HG02798 (cell line): ENCODE data around the gene OR2J3.
A peak's percentile ranks its signal among the peaks of the same experiment; 100 is the strongest.
"Not testable (repeated sequence)": the region's sequence is repeated elsewhere in the genome, so short reads cannot be mapped to it uniquely, and the experiment has no call there.

ENCODE experiments used
- ATAC-seq: cut with Tn5 transposase; IDR thresholded peaks from one replicate; pipeline ENCODE4 v1.9.1; 2021; ENCODE audit warnings: mild to moderate bottlenecking; ENCODE audit not compliant: unreplicated experiment, poor library complexity

OR2J3 gene

DNA sequence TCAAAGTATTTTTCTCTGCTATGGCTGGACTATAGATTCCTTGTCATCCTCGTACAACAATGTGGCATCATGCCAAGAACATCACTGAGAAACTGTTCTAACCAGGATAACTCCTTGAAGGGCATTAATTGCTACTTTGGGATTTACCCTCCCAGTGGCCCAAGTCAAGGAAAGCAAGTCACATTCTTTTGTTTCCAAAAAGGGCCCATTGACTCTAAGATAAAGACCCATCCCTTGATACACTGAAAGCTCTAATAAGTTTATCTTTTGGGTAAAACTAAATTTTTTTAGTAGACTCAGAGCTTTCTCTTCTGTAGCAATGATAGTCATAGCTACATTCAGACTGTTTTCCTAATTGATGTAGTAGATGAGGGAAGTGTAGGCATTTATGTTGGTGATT is at the start of gene OR2J3:
OR2J3 (plus strand) TSS at position 301 of the 400 bp plus-strand sequence. CDS start 3,833 bp downstream, outside the sequence.
- no peak for ATAC-seq

DNA sequence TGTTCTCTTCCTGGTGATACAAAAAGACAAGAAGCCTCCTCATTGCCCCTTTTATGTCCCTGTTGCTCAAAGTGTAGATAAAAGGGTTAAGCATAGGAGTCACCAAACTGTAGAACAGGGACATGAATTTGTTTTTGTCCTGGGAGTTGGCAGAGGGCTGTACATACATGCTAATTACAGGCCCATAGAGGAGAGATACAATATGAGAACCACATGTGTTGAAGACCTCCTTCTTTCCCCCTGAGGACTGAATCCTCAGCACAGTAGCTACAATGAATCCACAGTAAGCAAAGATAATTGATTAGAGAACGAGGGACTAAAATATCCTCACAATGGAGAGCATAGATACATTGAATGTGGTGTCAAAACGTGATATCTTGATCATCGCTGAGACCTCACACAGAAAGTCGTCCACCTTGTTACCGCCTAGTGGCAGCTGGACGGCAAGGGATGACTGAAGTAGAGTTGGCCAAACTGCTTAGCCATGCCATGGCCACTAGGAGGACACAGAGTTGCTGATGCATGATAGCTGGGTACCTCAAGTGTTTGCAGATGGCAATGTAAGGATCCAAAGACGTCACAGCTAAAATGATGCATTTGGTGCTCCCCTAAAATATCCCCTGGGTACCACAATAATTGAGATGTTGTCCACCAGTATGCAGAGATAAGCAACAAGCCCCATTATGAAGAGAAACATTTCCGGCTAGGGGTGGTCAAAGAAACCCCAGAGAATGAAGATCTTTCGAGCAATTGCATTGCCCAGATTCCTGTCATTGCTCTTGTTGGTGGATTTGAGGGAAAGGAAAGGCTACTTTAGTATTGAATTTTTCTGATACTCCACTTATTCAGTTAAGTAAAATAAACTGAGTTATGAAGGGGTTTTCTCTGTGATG is 35.8 kb upstream of the OR2J3 start:
- peak; percentile 41 for ATAC-seq

DNA sequence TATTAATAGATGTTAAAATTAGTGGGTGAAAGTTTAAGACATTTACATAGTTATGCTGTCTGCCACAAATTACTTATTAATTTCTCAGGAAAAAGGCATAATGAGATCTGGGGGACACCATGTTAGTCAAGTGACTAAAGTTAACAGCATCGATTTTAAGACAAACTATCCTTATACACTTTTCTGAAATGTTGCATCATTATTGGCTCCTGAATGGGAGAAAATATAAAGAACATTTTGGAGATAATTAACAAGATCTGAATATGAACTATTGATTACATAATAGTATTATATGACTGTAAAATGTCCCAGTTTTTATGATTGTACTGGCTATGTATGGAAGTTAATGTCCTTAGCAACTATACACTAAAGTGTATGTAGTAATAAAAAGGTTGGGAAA is 28.7 kb upstream of the OR2J3 start:
- ATAC-seq = no peak

DNA sequence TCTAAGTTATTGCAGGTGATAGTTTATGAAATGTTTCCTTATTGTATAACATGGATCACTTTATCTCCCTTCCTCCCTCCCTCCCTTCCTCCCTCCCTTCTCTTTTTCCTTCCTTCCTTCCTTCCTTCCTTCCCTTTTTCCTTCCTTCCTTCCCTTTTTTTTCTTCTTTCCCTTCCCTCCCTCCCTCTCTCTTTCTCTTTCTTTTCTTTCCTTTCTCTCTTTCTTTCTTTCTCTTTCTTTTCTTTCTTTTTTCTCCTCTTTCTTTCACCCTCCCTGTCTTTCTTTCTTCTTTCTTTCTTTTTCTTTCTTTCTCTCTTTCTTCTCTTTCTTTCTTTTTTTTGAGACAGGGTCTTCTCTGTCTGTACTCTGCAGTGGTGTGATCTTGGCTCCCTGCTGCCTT is 26.5 kb upstream of the OR2J3 start:
- ATAC-seq = no peak

DNA sequence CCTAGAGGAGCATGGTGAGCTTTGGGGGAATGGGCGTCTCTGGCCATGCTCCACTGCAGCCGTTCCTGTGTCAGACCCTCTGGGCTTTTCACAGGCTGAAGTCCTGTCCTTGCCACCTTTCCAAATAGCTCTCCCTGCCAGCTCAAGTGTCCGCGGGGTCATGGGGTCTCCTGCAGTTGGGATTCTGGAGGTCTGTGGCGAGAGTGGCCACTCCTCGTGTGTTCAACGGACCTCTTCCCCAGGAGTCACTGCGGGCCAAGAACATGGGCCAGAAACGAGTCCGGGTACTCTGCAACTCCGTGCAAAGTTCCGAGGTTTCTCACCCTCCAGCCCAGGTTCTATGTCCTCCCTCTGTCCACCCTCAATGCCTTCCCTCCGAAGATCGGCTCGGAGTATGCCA is 25.4 kb upstream of the OR2J3 start:
- no peak for ATAC-seq

DNA sequence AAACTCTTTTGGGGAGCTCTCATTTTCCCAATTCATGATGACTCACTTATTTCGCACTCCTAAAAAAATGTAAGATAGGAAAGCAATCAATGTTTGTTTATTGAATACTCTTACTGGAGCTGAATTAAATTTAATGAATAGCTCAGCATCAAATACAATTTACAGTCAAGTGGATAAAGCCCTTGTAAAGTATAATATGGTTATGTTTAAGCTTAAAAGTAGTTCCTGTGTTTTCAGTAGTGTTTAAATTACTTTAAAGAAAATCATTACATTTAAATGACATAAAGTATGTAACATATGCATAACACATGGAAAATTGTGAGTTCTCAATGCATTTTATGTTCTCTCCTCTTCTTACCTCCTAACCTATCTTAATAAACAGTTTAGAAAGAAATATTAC is 20.6 kb upstream of the OR2J3 start, which contains the start of gene OR2B3:
OR2B3 (minus strand) TSS at position 101 of the 400 bp plus-strand sequence; CDS start at position 36, 65 bp downstream.
- no peak for ATAC-seq

DNA sequence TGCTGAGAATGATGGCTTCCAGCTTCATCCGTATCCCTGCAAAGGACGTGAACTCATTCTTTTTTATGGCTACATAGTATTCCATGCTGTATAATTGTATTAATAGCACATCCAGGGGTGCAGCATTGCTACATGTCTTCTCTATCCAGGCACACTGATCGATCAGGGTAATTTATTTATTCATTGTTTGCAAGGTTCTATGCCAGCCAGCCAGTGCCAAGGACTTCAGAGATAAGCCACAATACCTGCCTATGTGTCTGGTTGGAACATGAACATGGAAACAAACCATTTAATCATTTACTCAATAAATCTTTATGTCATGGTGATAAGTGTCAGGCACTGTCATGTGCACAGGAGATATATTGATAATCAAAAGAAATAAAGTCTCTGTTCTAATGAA is 14.9 kb upstream of the OR2J3 start:
- no peak for ATAC-seq

DNA sequence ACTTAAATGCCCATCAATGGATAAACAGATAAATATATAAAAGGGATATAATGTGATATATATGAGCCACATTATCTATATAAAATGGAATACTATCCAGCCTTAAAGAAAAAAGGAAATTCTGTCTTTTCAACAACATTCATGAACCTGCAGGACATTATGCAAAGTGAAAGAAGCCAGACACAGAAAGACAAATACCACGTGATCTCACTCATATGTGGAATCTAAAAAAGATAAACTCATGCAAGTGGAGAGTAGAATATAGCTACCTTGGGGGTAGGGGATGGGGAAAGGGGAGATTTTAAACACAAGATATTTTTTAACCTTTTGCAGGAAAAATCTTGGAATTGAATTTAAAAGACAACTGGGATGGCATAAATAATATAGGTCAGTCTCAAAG is 10.1 kb upstream of the OR2J3 start:
- ATAC-seq = no peak

DNA sequence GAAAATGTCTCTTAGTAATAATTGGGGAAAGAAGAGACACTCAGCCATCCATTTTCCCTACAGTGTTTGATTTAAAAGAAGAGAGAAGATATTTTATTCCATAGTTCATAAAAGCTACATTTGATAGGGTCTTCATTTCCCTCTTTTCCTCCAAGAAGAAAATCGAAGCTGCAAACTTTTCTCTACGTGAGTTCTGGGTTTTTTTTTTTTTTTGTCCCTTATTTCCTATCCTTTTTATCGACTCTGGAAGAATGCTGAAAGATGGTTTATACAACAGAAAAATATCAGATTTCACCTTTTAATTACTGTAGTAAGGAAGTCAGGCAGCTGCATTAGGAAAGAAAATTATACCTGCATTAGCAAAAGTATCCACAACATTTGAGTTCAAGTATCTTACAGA is 8.7 kb upstream of the OR2J3 start, which contains the start of gene OR2J1:
OR2J1 (plus strand) TSS at position 301 of the 400 bp plus-strand sequence. CDS start 1,453 bp downstream, outside the sequence.
- ATAC-seq = no peak

DNA sequence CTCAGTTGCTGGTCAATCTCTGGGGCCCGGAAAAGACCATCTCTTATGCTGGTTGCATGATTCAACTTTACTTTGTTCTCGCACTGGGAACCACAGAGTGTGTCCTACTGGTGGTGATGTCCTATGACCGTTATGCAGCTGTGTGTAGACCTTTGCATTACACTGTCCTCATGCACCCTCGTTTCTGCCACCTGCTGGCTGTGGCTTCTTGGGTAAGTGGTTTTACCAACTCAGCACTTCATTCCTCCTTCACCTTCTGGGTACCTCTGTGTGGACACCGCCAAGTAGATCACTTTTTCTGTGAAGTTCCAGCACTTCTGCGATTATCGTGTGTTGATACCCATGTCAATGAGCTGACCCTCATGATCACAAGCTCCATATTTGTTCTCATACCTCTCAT is 4.3 kb downstream of the OR2J3 start:
- ATAC-seq = no peak

DNA sequence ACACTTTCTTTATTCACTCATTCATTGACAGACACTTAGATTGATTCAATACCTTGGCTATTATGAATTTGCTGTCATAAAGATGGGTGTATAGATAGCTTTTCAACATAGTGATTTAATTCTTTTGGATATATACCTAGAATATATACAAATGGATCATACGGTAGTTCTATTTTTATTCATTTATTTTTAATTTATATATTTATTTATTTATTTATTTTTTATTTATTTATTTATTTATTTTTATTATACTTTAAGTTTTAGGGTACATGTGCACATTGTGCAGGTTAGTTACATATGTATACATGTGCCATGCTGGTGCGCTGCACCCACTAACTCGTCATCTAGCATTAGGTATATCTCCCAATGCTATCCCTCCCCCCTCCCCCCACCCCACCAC is 7.1 kb downstream of the OR2J3 start:
- ATAC-seq = not testable (repeated sequence)

DNA sequence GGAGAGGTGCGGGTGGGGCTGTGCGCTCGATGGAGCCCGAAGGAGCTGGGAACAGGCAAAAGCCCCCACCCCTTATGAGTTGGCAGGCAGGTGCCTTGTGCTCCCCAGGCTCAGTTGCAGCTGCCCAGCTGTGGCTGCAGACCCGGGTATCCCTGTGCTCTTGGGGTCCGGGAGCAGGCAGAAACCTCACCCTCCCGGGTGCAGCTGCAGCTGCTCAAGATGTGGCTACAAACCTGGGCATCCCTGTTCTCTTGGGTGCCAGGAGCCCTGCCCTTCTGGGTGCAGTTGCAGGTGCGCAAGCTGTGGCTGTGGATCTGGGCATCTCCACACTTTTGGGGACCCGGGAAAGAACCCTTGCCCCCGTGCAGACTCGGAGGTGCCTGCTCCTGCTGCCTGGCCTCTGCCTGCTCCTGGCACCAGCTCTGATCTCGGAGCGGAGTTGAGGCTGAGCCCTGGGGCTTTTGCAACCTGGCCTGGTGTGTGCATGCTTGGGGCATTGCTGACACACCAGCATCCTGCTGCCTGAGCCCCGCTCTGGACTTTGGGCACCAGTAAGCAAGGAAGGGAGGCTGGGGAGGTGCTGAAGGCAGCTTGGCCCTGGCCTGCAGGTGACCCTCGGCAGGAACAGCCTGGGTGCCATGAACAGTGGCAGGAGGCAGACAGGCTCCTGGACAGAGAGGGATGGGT is 21.6 kb downstream of the OR2J3 start:
- no peak for ATAC-seq

DNA sequence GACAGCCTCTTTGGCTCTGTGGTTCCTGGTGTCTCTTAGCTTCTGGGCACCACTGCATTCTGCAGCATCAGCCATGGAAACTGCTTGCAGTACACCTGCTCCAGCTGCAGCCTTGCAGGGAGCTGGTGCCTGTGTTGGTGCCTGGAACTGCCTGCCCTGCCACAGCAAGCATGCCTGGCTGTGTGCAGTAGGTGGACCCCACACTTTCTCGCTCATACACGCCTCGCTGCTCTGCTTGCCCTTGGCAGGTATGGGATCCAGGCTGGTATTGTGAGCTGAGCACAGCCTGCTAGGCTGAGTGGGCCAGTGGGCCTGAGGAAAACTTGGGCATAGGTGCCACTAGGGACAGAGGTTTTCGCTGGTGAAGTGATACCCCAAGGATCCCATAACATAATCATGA is 22.8 kb downstream of the OR2J3 start:
- no peak for ATAC-seq

DNA sequence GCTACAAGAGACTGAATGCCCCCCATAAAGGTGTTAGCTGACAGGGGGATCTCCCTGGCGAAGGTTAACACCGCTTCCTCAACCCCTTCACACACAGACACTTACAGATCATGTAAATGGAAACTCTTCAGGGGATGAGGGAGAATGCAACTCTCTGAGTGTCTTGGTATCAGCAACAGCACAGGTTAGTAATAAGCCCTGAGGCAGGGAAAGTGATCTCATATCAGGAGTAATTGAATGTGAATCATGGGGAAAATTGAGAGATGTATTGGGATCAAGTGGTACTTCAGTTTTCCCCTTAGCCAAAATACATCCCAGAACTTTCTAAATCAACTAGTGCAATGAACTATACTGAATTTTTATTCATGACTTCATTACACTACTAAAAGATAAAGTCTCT is 23.8 kb downstream of the OR2J3 start:
- no peak for ATAC-seq

DNA sequence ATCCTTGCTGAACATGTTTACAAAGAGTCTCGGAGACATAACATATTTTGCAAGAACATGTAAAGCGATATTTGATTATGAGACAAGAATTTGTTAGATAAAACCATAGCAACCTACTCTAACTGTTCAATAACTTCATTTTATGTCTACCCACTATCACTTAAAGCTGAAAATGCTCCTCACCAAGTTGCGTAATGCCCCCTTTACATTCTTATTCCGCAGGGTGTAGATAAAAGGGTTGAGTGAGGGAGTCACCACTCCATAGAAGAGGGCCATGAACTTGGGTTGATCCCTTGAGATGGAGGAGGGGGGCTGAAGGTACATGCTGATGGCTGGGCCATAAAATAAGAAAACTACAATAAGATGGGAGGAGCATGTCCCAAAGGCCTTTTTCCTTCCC is 29.9 kb downstream of the OR2J3 start:
- ATAC-seq = no peak

DNA sequence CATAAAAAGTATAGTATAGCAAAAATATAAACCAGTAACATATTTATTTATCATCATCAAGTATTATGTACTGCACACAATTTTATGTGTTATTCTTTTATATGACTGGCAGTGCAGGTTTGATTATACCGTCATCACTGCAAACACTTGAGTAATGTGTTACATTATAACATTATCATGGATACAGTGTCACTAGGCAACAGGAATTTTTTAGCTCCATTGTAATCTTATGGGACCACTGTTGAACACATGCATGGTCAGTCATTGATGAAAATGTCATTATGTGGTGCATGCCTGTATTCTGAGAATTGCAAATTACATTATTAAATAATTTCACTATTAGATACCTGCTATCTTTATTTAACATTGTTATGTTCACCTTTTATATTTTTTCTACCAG is 33.7 kb downstream of the OR2J3 start:
- no peak for ATAC-seq

DNA sequence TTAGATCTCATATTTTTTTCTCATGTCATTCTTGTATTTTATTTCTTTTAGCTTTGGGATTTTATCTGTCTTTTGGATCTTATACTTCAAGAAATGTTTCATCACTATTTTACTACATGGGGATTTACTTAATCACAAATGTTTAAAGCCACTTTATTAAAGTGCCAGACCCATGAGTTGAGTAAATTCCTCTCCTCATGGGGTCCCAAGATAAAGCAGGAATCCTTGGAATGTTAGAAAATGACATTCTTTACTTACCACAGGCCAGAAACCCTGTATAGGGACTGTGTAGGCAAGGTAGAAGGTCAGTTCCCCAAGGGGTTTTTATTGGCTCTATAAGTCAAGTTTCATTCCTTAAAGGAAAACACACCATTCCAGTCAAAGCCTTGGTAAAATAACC is 34.5 kb downstream of the OR2J3 start:
- ATAC-seq = no peak

DNA sequence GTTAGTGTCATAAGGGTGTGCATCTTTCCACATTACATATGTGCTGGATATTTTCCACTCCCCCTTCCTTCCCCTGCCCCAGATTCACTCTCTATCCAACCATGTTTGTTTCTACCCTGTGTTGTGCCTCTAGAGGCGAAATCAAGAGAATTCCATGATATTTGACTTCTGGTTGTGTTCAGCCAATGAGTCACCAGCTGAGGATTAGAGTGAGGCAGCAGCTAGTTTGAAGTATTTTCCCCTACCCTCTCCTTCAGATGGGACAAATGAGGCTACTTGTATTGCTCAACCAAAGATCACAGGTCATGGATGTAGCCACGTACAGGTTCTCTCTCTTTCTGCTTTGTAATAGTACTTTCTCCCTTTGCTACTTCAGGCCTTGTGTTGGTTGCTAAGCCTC is 38.3 kb downstream of the OR2J3 start:
- ATAC-seq = no peak

DNA sequence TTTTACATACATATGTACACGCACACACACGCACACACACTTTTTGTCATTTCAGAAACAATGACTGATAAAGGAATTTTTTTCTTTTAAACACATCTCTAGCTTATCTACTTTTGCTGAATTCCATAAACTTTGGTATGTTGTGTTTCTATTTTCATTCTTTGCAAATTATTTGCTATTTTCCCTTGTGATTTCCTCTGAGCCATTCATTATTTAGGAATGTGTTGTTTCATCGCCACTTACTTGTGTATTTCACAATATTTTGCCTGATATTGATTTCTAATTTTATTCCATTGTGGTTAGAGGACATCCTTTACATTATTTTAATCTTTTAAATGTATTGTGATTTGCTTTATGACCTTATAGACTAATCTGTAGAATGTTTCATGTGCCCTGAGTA is 39.2 kb downstream of the OR2J3 start:
- no peak for ATAC-seq

DNA sequence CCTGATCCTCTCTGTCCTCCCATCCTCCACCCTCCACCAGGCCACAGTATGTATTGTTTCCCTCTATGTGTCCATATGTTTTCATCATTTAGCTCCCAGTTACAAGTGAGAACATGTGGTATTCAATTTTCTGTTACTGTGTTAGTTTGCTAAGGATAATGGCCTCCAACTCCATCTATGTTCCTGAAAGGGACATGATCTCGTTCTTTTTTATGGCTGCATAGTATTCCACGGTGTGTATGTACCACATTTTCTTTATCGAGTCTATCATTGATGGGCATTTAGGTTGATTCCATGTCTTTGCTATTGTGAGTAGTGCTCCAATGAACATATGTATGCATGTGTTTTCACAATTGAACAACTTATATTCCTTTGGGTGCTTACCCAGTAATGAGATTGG is 41.6 kb downstream of the OR2J3 start:
- ATAC-seq = not testable (repeated sequence)

DNA sequence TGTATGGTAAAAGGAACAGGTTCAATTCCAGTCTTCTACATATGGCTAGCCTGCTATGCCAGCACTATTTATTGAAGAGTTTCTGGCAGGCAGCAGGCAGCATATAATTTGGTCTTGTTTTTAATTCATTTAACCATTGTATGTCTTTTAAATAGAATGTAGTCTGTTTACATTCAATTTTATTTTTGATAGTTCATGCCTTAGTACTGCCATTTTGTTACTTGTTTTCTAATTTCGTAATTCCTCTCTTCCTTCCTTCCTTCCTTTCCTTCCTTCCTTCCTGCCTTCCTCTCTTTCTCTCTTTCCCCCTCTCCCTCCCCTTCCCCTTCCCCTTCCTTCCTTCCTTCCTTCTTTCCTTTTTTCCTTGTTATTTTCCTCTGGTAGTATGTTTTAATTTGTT is 45.2 kb downstream of the OR2J3 start:
- ATAC-seq = no peak
